ENCODE data around the gene ZNF70. TPM values are rescaled to one million over a fixed set of nuclear protein-coding genes. Genes with fewer than 3 reads are reported as not detected.
A peak's percentile ranks its signal among the peaks of the same experiment; 100 is the strongest.

ZNF70 gene
- total and polyA plus RNA-seq, 2 of the 13 experiments (the other 11 are each of a cell fraction or from before 2014, with no cell fraction given): 0.62 to 3.6 TPM

- WGBS (ENCODE audit: low lambda C conversion rate): 20% methylated on average over 1 of the region's 27 CpGs
- Histone ChIP-seq H2AFZ (ENCODE audit: low read length) (no peak overlapping the region), H3K4me2 (ENCODE audit: low read depth, low read length) (peak overlapping the region; percentile 99), H3K27ac (ENCODE audit: extremely low read length, insufficient read depth, low read length) (peak overlapping the region; percentile 88), H4K20me1 (ENCODE audit: insufficient read depth, low read length) (no peaks in the 10 kb centered on the region), H3K4me3 (replicated peaks in 1 of 3; ENCODE audit: insufficient read depth in 1 of 3, low read depth in 2 of 3, low read length in 3 of 3) (peak overlapping the region; percentile 64 to 98 (median 81)), H3K9ac (ENCODE audit: insufficient read depth, low read depth, low read length) (peak overlapping the region; percentile 79), H3K4me1 (ENCODE audit: insufficient read depth, low read length) (peaks cover 74% of the 10 kb centered on the region), H3K36me3 (replicated peaks in 1 of 2; ENCODE audit: control insufficient read depth in 1 of 2, insufficient read depth in 2 of 2, low read length in 2 of 2) (peaks cover 0 to 1% of the 10 kb centered on the region in 2 experiments; a peak in 2 of 5 replicates), H3K27me3 (ENCODE audit: control insufficient read depth in 1 of 2, insufficient read depth in 2 of 2, low read length in 2 of 2) (no peaks in the 10 kb centered on the region), H3K79me2 (ENCODE audit: insufficient read depth, low read length) (peaks cover 7% of the 10 kb centered on the region), H3K9me3 (ENCODE audit: low read length) (no peaks in the 10 kb centered on the region)
- intact Hi-C loops (cut with micrococcal nuclease; ENCODE audit: unreplicated experiment): loop anchor here (5.0 kb wide), 1 partner anchor 80 kb away; no protein-coding TSS in a partner anchor
- DNase-seq (ENCODE audit: low spot score): no peak
- POLR2A ChIA-PET: interaction anchor here (0.6 to 6.9 kb wide), 17 partner anchors 7 to 139 kb away, joined by 3 to 89 read pairs (median 6); partner anchors contain the start of genes MIF, SLC2A11, SMARCB1 and VPREB3
- BruUV-seq (replicated peaks): no TSS peak
- in situ Hi-C loops (cut with HindIII; ENCODE audit: extremely low pct_ligation_motif_present, low pct_unique_long_range_greater_than_20kb): no loop called here
- no peak for FAIRE-seq
- ATAC-seq: peak; percentile 4
- CTCF ChIA-PET (ENCODE audit: low intra/inter-chr PET ratio, low total read pairs): interaction anchor here (1.1 to 2.6 kb wide), 3 partner anchors 22 to 82 kb away, joined by 3 to 34 read pairs (median 18); no protein-coding TSS in a partner anchor
- TF ChIP-seq SPEN (CRISPR knock-in tag; IDR thresholded peaks at IDR 0.05; ENCODE audit: low read depth): no peak
- TF ChIP-seq, protein P1, sequence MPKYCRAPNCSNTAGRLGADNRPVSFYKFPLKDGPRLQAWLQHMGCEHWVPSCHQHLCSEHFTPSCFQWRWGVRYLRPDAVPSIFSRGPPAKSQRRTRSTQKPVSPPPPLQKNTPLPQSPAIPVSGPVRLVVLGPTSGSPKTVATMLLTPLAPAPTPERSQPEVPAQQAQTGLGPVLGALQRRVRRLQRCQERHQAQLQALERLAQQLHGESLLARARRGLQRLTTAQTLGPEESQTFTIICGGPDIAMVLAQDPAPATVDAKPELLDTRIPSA (CRISPR knock-in tag; IDR thresholded peaks at IDR 0.05; ENCODE audit: borderline replicate concordance): peak; percentile 45; the same call in 1 of the 2 replicates
- no peak for TF ChIP-seq PRDM4 (CRISPR knock-in tag; IDR thresholded peaks at IDR 0.05; ENCODE audit: borderline replicate concordance)
- peak; percentile 11; the same call in 1 of the 2 replicates for TF ChIP-seq TMF1 (CRISPR knock-in tag; IDR thresholded peaks at IDR 0.05; ENCODE audit: low read depth)
- TF ChIP-seq, protein P2, sequence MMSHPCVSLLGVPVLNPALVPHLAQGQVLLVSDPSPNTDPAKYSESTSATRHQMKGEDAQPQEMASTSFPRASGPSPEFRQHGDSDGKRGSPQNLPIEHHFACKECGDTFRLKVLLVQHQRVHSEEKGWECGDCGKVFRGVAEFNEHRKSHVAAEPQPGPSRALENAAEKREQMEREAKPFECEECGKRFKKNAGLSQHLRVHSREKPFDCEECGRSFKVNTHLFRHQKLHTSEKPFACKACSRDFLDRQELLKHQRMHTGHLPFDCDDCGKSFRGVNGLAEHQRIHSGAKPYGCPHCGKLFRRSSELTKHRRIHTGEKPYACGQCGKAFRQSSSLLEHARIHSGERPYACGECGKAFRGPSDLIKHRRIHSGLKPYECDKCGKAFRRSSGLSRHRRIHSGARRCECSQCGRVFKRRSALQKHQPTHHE (CRISPR knock-in tag; IDR thresholded peaks at IDR 0.05; ENCODE audit: borderline replicate concordance): no peak
- TF ChIP-seq ZBTB20 (CRISPR knock-in tag; IDR thresholded peaks at IDR 0.05; ENCODE audit: borderline replicate concordance, low read depth): no peak
- TF ChIP-seq, protein P3, sequence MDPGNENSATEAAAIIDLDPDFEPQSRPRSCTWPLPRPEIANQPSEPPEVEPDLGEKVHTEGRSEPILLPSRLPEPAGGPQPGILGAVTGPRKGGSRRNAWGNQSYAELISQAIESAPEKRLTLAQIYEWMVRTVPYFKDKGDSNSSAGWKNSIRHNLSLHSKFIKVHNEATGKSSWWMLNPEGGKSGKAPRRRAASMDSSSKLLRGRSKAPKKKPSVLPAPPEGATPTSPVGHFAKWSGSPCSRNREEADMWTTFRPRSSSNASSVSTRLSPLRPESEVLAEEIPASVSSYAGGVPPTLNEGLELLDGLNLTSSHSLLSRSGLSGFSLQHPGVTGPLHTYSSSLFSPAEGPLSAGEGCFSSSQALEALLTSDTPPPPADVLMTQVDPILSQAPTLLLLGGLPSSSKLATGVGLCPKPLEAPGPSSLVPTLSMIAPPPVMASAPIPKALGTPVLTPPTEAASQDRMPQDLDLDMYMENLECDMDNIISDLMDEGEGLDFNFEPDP (CRISPR knock-in tag; conservative IDR thresholded peaks at IDR 0.05): no peak
- 0 out of 2 replicates have a peak, but pooled peaks have one; percentile 8 for TF ChIP-seq TP53 (CRISPR knock-in tag; conservative IDR thresholded peaks at IDR 0.05)
- no peak for TF ChIP-seq TIGD3 (CRISPR knock-in tag; IDR thresholded peaks at IDR 0.05; ENCODE audit: borderline replicate concordance)
- TF ChIP-seq ZNF354B (CRISPR knock-in tag; IDR thresholded peaks at IDR 0.05): 0 out of 2 replicates have a peak, but pooled peaks have one; percentile 7
- TF ChIP-seq ZNF124 (CRISPR knock-in tag; IDR thresholded peaks at IDR 0.05): no peak
- TF ChIP-seq, protein P4, sequence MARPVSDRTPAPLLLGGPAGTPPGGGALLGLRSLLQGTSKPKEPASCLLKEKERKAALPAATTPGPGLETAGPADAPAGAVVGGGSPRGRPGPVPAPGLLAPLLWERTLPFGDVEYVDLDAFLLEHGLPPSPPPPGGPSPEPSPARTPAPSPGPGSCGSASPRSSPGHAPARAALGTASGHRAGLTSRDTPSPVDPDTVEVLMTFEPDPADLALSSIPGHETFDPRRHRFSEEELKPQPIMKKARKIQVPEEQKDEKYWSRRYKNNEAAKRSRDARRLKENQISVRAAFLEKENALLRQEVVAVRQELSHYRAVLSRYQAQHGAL (CRISPR knock-in tag; IDR thresholded peaks at IDR 0.05; ENCODE audit: not compliant biosample characterization): no peak
- no peak for TF ChIP-seq HMG20B (CRISPR knock-in tag; conservative IDR thresholded peaks at IDR 0.05)
- TF ChIP-seq, protein P5, sequence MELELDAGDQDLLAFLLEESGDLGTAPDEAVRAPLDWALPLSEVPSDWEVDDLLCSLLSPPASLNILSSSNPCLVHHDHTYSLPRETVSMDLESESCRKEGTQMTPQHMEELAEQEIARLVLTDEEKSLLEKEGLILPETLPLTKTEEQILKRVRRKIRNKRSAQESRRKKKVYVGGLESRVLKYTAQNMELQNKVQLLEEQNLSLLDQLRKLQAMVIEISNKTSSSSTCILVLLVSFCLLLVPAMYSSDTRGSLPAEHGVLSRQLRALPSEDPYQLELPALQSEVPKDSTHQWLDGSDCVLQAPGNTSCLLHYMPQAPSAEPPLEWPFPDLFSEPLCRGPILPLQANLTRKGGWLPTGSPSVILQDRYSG (CRISPR knock-in tag; IDR thresholded peaks at IDR 0.05): no peak
Measured at GRCh38 chr22:23767303-23767672, 16.4 kb upstream of the ZNF70 start.
